GM19328 (cell line): Measurements from ENCODE around the gene EML1.

ENCODE experiments used
- ATAC-seq: cut with Tn5 transposase; IDR thresholded peaks from one replicate; pipeline ENCODE4 v1.9.1; 2021; ENCODE audit warnings: mild to moderate bottlenecking, moderate library complexity; ENCODE audit not compliant: unreplicated experiment

Gene EML1

GRCh38 chr14:99860219-99860618, 67.0 kb downstream of the EML1 start:
- no peak for ATAC-seq

GRCh38 chr14:99862136-99862535, 68.9 kb downstream of the EML1 start:
- no peak for ATAC-seq

GRCh38 chr14:99863059-99863458, 69.8 kb downstream of the EML1 start:
- ATAC-seq = no peak

- ATAC-seq = no peak
Measured at GRCh38 chr14:99865408-99865807, 72.2 kb downstream of the EML1 start.

GRCh38 chr14:99870617-99871016, 77.4 kb downstream of the EML1 start:
- ATAC-seq = no peak

GRCh38 chr14:99871771-99872170, 78.6 kb downstream of the EML1 start:
- no peak for ATAC-seq

GRCh38 chr14:99872786-99873440, 79.7 kb downstream of the EML1 start:
- no peak for ATAC-seq

GRCh38 chr14:99873653-99874052, 80.4 kb downstream of the EML1 start:
- no peak for ATAC-seq

GRCh38 chr14:99874306-99874705, 81.1 kb downstream of the EML1 start:
- no peak for ATAC-seq

- no peak for ATAC-seq
Measured at GRCh38 chr14:99875421-99875820, 82.2 kb downstream of the EML1 start.

- ATAC-seq = no peak
Measured at GRCh38 chr14:99875836-99876235, 82.6 kb downstream of the EML1 start.

GRCh38 chr14:99876406-99876805, 83.2 kb downstream of the EML1 start:
- ATAC-seq = no peak

GRCh38 chr14:99878563-99878962, 85.3 kb downstream of the EML1 start:
- no peak for ATAC-seq

GRCh38 chr14:99879401-99880295, 86.4 kb downstream of the EML1 start:
- no peak for ATAC-seq

GRCh38 chr14:99880651-99881420, 87.6 kb downstream of the EML1 start:
- ATAC-seq = no peak

- ATAC-seq = no peak
Measured at GRCh38 chr14:99883866-99884650, 90.8 kb downstream of the EML1 start.

GRCh38 chr14:99884834-99885648, 91.8 kb downstream of the EML1 start:
- no peak for ATAC-seq

GRCh38 chr14:99885649-99885958, 92.4 kb downstream of the EML1 start:
- no peak for ATAC-seq

GRCh38 chr14:99887407-99887806, 94.2 kb downstream of the EML1 start:
- no peak for ATAC-seq

GRCh38 chr14:99888149-99888548, 94.9 kb downstream of the EML1 start:
- ATAC-seq = no peak
